CD4-positive, CD25-positive, alpha-beta regulatory T cell (primary cell): ENCODE results near the gene PROX1. TPM values are rescaled to one million over a fixed set of nuclear protein-coding genes. Genes with fewer than 3 reads are reported as not detected.

Experiments
- ATAC-seq, 2 donors: fragments of 150-1000 bp; cut with Tn5 transposase; one replicate each; pipeline ENCODE4 v1.10.0; 2021; ENCODE audit warnings: low read depth in 2 of 2, moderate number of reproducible peaks in 2 of 2, moderate library complexity in 1 of 2
- DNase-seq, 3 donors: peaks; one replicate each; pipeline versions ENCODE4 v3.0.0 to v3.0.0-alpha.2; 2012 to 2022; ENCODE audit warnings: mixed read lengths in 1 of 3
- H3K27ac ChIP-seq: one replicate; pipeline ENCODE4 v1.7.0; 2013; ENCODE audit warnings: mild to moderate bottlenecking, low read length; ENCODE audit not compliant: insufficient read depth, poor library complexity, severe bottlenecking
- H3K27me3 ChIP-seq: one replicate; pipeline ENCODE4 v1.7.0; 2013; ENCODE audit warnings: low read length; ENCODE audit not compliant: control insufficient read depth, insufficient read depth
- H3K36me3 ChIP-seq: one replicate; pipeline ENCODE4 v1.7.0; 2013; ENCODE audit warnings: mild to moderate bottlenecking, low read length, moderate library complexity; ENCODE audit not compliant: control insufficient read depth, insufficient read depth
- H3K4me1 ChIP-seq: 2 replicates; pipeline ENCODE4 v1.7.0; 2013; ENCODE audit warnings: mild to moderate bottlenecking, low read length; ENCODE audit not compliant: insufficient read depth, control insufficient read depth, poor library complexity, severe bottlenecking
- H3K4me3 ChIP-seq: one replicate; pipeline ENCODE4 v1.7.0; 2013; ENCODE audit warnings: low read depth, mild to moderate bottlenecking, low read length, moderate library complexity
- H3K9me3 ChIP-seq, 2 experiments: 1 replicate in 1 of 2; 2 replicates in 1 of 2; pipeline ENCODE4 v1.7.0; 2013; ENCODE audit warnings: low read length in 2 of 2, mild to moderate bottlenecking in 1 of 2, moderate library complexity in 1 of 2; ENCODE audit not compliant: control insufficient read depth in 2 of 2
- H3K27ac Mint-ChIP-seq, 3 donors: one replicate each; pipeline ENCODE4 v1.8.0; 2020 to 2022; ENCODE audit warnings: mild to moderate bottlenecking in 3 of 3, mixed read lengths in 3 of 3, moderate library complexity in 2 of 3
- H3K27me3 Mint-ChIP-seq: one replicate; pipeline ENCODE4 v1.8.0; 2022; ENCODE audit warnings: mild to moderate bottlenecking, mixed read lengths
- H3K36me3 Mint-ChIP-seq: one replicate; pipeline ENCODE4 v1.8.0; 2020; ENCODE audit warnings: mixed read lengths
- H3K4me1 Mint-ChIP-seq, 4 donors: one replicate each; pipeline ENCODE4 v1.8.0; 2020 to 2022; ENCODE audit warnings: mixed read lengths in 4 of 4, mild to moderate bottlenecking in 1 of 4
- H3K4me3 Mint-ChIP-seq, 4 donors: one replicate each; pipeline ENCODE4 v1.8.0; 2020 to 2022; ENCODE audit warnings: mild to moderate bottlenecking in 4 of 4, mixed read lengths in 4 of 4, moderate library complexity in 3 of 4
- H3K9me3 Mint-ChIP-seq, 7 donors: one replicate each; pipeline ENCODE4 v1.8.0; 2020 to 2022; ENCODE audit warnings: mixed read lengths in 7 of 7, mild to moderate bottlenecking in 3 of 7, moderate library complexity in 2 of 7
- polyA plus RNA-seq, 4 donors: library from polyadenylated mRNA; unstranded; fragments of 300-500 nt; fragmentation: Illumina TruSeq; gene quantifications; one replicate each; pipeline ENCODE4 v1.2.3, GENCODE V29; 2021
- total RNA-seq: library from RNA; stranded (reverse); gene quantifications from one replicate; pipeline ENCODE4 v1.2.3, GENCODE V29; 2022

Gene PROX1
- total and polyA plus RNA-seq, 5 donors from 2014 or later = not detected

GRCh38 chr1:214029796-214030195, 42.0 kb downstream of the PROX1 start:
- ATAC-seq (no peak), DNase-seq (no peak)
- Mint-ChIP-seq H3K27me3 (peaks cover 13% of the 10 kb centered on the region), H3K27ac (no peak overlapping the region), H3K36me3 (no peaks in the 10 kb centered on the region), H3K9me3 (peaks cover 0 to 4% (median 0%) of the 10 kb centered on the region in 7 donors), H3K4me3 (no peak overlapping the region), H3K4me1 (no peaks in the 10 kb centered on the region)
- Histone ChIP-seq H3K27ac (no peak overlapping the region), H3K27me3 (peaks cover 3% of the 10 kb centered on the region), H3K9me3 (no peaks in the 10 kb centered on the region), H3K36me3 (no peaks in the 10 kb centered on the region), H3K4me1 (no peaks in the 10 kb centered on the region), H3K4me3 (no peak overlapping the region)

GRCh38 chr1:214031267-214031650, 43.5 kb downstream of the PROX1 start:
- Mint-ChIP-seq H3K9me3 (peaks cover 0 to 4% (median 0%) of the 10 kb centered on the region in 7 donors), H3K36me3 (no peaks in the 10 kb centered on the region), H3K27me3 (peaks cover 9% of the 10 kb centered on the region), H3K4me3 (no peak overlapping the region), H3K4me1 (no peaks in the 10 kb centered on the region), H3K27ac (no peak overlapping the region)
- no peak for DNase-seq
- H3K27me3 ChIP-seq = peaks cover 3% of the 10 kb centered on the region
- no peak overlapping the region for H3K4me3 ChIP-seq
- H3K27ac ChIP-seq = no peak overlapping the region
- no peaks in the 10 kb centered on the region for H3K36me3 ChIP-seq
- no peaks in the 10 kb centered on the region for H3K9me3 ChIP-seq
- ATAC-seq = no peak
- no peaks in the 10 kb centered on the region for H3K4me1 ChIP-seq

GRCh38 chr1:214037468-214037867, 49.7 kb downstream of the PROX1 start:
- H3K27me3 ChIP-seq = peaks cover 5% of the 10 kb centered on the region
- H3K27me3 Mint-ChIP-seq = no peaks in the 10 kb centered on the region
- ATAC-seq (no peak), DNase-seq (no peak)
- peaks cover 0 to 2% (median 0%) of the 10 kb centered on the region in 7 donors for H3K9me3 Mint-ChIP-seq
- H3K9me3 ChIP-seq = no peaks in the 10 kb centered on the region
- H3K27ac Mint-ChIP-seq = no peak overlapping the region
- no peaks in the 10 kb centered on the region for H3K36me3 ChIP-seq
- no peaks in the 10 kb centered on the region for H3K36me3 Mint-ChIP-seq
- no peak overlapping the region for H3K4me3 Mint-ChIP-seq
- no peaks in the 10 kb centered on the region for H3K4me1 ChIP-seq
- H3K27ac ChIP-seq = no peak overlapping the region
- no peaks in the 10 kb centered on the region for H3K4me1 Mint-ChIP-seq
- no peak overlapping the region for H3K4me3 ChIP-seq

GRCh38 chr1:214039394-214040018, 51.7 kb downstream of the PROX1 start:
- Histone ChIP-seq H3K36me3 (no peaks in the 10 kb centered on the region), H3K9me3 (no peaks in the 10 kb centered on the region), H3K27me3 (peaks cover 5% of the 10 kb centered on the region), H3K4me1 (no peaks in the 10 kb centered on the region), H3K4me3 (no peak overlapping the region), H3K27ac (no peak overlapping the region)
- no peaks in the 10 kb centered on the region for H3K27me3 Mint-ChIP-seq
- H3K27ac Mint-ChIP-seq = no peak overlapping the region
- no peaks in the 10 kb centered on the region for H3K4me1 Mint-ChIP-seq
- H3K9me3 Mint-ChIP-seq = no peaks in the 10 kb centered on the region
- ATAC-seq (no peak), DNase-seq (no peak)
- no peak overlapping the region for H3K4me3 Mint-ChIP-seq
- no peaks in the 10 kb centered on the region for H3K36me3 Mint-ChIP-seq

GRCh38 chr1:214043167-214043566, 55.4 kb downstream of the PROX1 start:
- Mint-ChIP-seq H3K4me3 (no peak overlapping the region), H3K36me3 (no peaks in the 10 kb centered on the region), H3K27me3 (no peaks in the 10 kb centered on the region), H3K4me1 (no peaks in the 10 kb centered on the region), H3K27ac (no peak overlapping the region), H3K9me3 (peaks cover 0 to 7% (median 2%) of the 10 kb centered on the region in 7 donors)
- Histone ChIP-seq H3K36me3 (no peaks in the 10 kb centered on the region), H3K27me3 (peaks cover 3% of the 10 kb centered on the region), H3K4me1 (no peaks in the 10 kb centered on the region), H3K27ac (no peak overlapping the region), H3K4me3 (no peak overlapping the region), H3K9me3 (no peaks in the 10 kb centered on the region)
- DNase-seq (no peak), ATAC-seq (no peak)

- Mint-ChIP-seq H3K36me3 (no peaks in the 10 kb centered on the region), H3K9me3 (peaks cover 0 to 15% (median 2%) of the 10 kb centered on the region in 7 donors), H3K4me1 (no peaks in the 10 kb centered on the region), H3K27ac (no peak overlapping the region), H3K4me3 (no peak overlapping the region), H3K27me3 (no peaks in the 10 kb centered on the region)
- peaks cover 3% of the 10 kb centered on the region for H3K27me3 ChIP-seq
- H3K4me1 ChIP-seq = no peaks in the 10 kb centered on the region
- no peak overlapping the region for H3K4me3 ChIP-seq
- no peak for DNase-seq
- H3K36me3 ChIP-seq = no peaks in the 10 kb centered on the region
- H3K9me3 ChIP-seq = no peaks in the 10 kb centered on the region
- H3K27ac ChIP-seq = no peak overlapping the region
- no peak for ATAC-seq
These were observed 56.9 kb downstream of the PROX1 start for GRCh38 chr1:214044438-214045214.

- Mint-ChIP-seq H3K4me1 (no peaks in the 10 kb centered on the region), H3K36me3 (no peaks in the 10 kb centered on the region), H3K9me3 (peaks cover 0 to 15% (median 4%) of the 10 kb centered on the region in 7 donors)
These were observed 63.0 kb downstream of the PROX1 start for GRCh38 chr1:214050513-214051401.

More at GRCh38 chr1:214050513-214051401, 63.0 kb downstream of the PROX1 start:
- no peak overlapping the region for H3K4me3 Mint-ChIP-seq
- H3K27ac Mint-ChIP-seq = no peak overlapping the region
- Histone ChIP-seq H3K36me3 (no peaks in the 10 kb centered on the region), H3K4me3 (no peak overlapping the region), H3K27ac (no peak overlapping the region), H3K4me1 (no peaks in the 10 kb centered on the region), H3K27me3 (no peaks in the 10 kb centered on the region), H3K9me3 (no peaks in the 10 kb centered on the region)
- H3K27me3 Mint-ChIP-seq = no peaks in the 10 kb centered on the region
- ATAC-seq (no peak), DNase-seq (no peak)
